ENCODE results near the gene OPN3. TPM values are rescaled to one million over a fixed set of nuclear protein-coding genes. Genes with fewer than 3 reads are reported as not detected.

OPN3 gene
- total RNA-seq, 1 experiment from 2014 or later = 10.0 TPM

- H2BK12ac ChIP-seq (ENCODE audit: insufficient read length, low read depth, low read length) = no peak overlapping the region
- H2BK5ac ChIP-seq (ENCODE audit: insufficient read length, low read length) = no peak overlapping the region
- H3K79me2 ChIP-seq (ENCODE audit: insufficient read depth, low read length) = no peaks in the 10 kb centered on the region
- H3K4me1 Mint-ChIP-seq = no peaks in the 10 kb centered on the region; a peak in 1 of 4 replicates
- H3K4me1 ChIP-seq (ENCODE audit: insufficient read depth, low read length) = no peaks in the 10 kb centered on the region
- no peak overlapping the region for H4K91ac ChIP-seq (ENCODE audit: insufficient read length, low read depth, low read length)
- no peak overlapping the region for H3K18ac ChIP-seq (ENCODE audit: insufficient read length, low read depth, low read length)
- no peaks in the 10 kb centered on the region for H4K20me1 ChIP-seq (ENCODE audit: control insufficient read depth, insufficient read depth, insufficient read length)
- H3K23ac ChIP-seq (ENCODE audit: insufficient read length, low read depth, low read length) = no peak overlapping the region
- no peak overlapping the region for H3K4me2 ChIP-seq (ENCODE audit: insufficient read depth, insufficient read length, low read length)
- no peak overlapping the region for H2BK120ac ChIP-seq (ENCODE audit: low read depth, low read length, poor library complexity, severe bottlenecking)
- H3K56ac ChIP-seq (ENCODE audit: insufficient read length, low read depth, low read length) = no peak overlapping the region
- WGBS (ENCODE audit: extremely low coverage, insufficient read length, low lambda C conversion rate) = 100% methylated on average over 1 of the region's 3 CpGs
- H3K9me3 ChIP-seq (ENCODE audit: control insufficient read depth, low read depth, low read length) = no peaks in the 10 kb centered on the region
- no peak overlapping the region for H3K27ac Mint-ChIP-seq
- no peak overlapping the region for H2BK15ac ChIP-seq (ENCODE audit: low read depth, low read length)
- H3K9me3 Mint-ChIP-seq = no peaks in the 10 kb centered on the region
- no peak overlapping the region for H2AFZ ChIP-seq (ENCODE audit: low read length)
- no peak overlapping the region for H2AK5ac ChIP-seq (ENCODE audit: insufficient read length, low read length)
- H3K27me3 ChIP-seq (ENCODE audit: insufficient read depth, low read length) = no peaks in the 10 kb centered on the region
- no peak overlapping the region for H3K4me3 Mint-ChIP-seq
- H3K14ac ChIP-seq (ENCODE audit: insufficient read depth, low read length) = no peak overlapping the region
- no peaks in the 10 kb centered on the region; a peak in 1 of 7 replicates for H3K36me3 Mint-ChIP-seq (ENCODE audit: insufficient read depth in 1 of 3, low read depth in 3 of 3)
- H3T11ph ChIP-seq (ENCODE audit: low read length) = no peak overlapping the region
- H4K5ac ChIP-seq (ENCODE audit: insufficient read length, low read depth, low read length) = no peak overlapping the region
- H3K79me1 ChIP-seq (ENCODE audit: insufficient read depth, low read depth, low read length, poor library complexity, severe bottlenecking) = no peaks in the 10 kb centered on the region
- no peak overlapping the region for H2BK20ac ChIP-seq (ENCODE audit: low read depth, low read length, poor library complexity, severe bottlenecking)
- no peak overlapping the region for H3K4ac ChIP-seq (ENCODE audit: low read depth, low read length)
- H3K27ac ChIP-seq (ENCODE audit: insufficient read length, low read depth, low read length) = no peak overlapping the region
- TF ChIP-seq, protein P1, sequence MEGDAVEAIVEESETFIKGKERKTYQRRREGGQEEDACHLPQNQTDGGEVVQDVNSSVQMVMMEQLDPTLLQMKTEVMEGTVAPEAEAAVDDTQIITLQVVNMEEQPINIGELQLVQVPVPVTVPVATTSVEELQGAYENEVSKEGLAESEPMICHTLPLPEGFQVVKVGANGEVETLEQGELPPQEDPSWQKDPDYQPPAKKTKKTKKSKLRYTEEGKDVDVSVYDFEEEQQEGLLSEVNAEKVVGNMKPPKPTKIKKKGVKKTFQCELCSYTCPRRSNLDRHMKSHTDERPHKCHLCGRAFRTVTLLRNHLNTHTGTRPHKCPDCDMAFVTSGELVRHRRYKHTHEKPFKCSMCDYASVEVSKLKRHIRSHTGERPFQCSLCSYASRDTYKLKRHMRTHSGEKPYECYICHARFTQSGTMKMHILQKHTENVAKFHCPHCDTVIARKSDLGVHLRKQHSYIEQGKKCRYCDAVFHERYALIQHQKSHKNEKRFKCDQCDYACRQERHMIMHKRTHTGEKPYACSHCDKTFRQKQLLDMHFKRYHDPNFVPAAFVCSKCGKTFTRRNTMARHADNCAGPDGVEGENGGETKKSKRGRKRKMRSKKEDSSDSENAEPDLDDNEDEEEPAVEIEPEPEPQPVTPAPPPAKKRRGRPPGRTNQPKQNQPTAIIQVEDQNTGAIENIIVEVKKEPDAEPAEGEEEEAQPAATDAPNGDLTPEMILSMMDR (conservative IDR thresholded peaks at IDR 0.05) = no peak
- no peak for DNase-seq
- no peak overlapping the region for H4K8ac ChIP-seq (replicated peaks; ENCODE audit: insufficient read length, low read depth, low read length)
- no peak overlapping the region for H3K9ac ChIP-seq (ENCODE audit: extremely low read depth, insufficient read length, low read length)
- H3K27me3 Mint-ChIP-seq (ENCODE audit: low read depth) = no peaks in the 10 kb centered on the region
- H3K23me2 ChIP-seq (ENCODE audit: insufficient read length, low read depth, low read length, poor library complexity, severe bottlenecking) = no peaks in the 10 kb centered on the region
These were observed 47.8 kb downstream of the OPN3 start for GRCh38 chr1:241592273-241592958.

Measured in H9 (cell line).